ENCODE measurements around the gene IL21R.
"Not testable (repeated sequence)": the region's sequence is repeated elsewhere in the genome, so short reads cannot be mapped to it uniquely, and the experiment has no call there.

IL21R gene

DNA sequence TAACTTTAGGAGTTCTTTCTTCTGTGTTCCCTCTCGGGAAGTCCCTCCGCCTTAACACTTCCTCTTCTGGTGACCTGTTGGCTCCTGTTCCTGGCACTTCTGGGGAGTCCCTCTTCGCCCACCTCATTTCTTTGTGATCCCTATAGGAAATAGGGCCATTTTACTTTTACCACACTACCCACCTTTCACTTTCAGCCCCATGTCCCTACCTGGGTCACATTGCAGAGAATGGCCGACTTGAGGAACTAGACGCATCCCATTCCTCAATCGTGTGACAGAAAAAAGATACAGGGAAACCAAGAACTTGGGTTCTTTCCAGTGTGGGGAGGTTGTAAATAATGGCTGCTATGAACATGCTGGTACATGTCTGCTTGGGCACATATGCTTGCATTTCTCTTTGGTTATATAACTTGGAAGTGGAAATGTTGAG is 6.6 kb downstream of the IL21R start:
- H3K27ac ChIP-seq, result no peak overlapping the region
- TF ChIP-seq ZFX (IDR thresholded peaks at IDR 0.05), result no peak
- TF ChIP-seq, protein P1, sequence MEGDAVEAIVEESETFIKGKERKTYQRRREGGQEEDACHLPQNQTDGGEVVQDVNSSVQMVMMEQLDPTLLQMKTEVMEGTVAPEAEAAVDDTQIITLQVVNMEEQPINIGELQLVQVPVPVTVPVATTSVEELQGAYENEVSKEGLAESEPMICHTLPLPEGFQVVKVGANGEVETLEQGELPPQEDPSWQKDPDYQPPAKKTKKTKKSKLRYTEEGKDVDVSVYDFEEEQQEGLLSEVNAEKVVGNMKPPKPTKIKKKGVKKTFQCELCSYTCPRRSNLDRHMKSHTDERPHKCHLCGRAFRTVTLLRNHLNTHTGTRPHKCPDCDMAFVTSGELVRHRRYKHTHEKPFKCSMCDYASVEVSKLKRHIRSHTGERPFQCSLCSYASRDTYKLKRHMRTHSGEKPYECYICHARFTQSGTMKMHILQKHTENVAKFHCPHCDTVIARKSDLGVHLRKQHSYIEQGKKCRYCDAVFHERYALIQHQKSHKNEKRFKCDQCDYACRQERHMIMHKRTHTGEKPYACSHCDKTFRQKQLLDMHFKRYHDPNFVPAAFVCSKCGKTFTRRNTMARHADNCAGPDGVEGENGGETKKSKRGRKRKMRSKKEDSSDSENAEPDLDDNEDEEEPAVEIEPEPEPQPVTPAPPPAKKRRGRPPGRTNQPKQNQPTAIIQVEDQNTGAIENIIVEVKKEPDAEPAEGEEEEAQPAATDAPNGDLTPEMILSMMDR (conservative IDR thresholded peaks at IDR 0.05), result no peak

DNA sequence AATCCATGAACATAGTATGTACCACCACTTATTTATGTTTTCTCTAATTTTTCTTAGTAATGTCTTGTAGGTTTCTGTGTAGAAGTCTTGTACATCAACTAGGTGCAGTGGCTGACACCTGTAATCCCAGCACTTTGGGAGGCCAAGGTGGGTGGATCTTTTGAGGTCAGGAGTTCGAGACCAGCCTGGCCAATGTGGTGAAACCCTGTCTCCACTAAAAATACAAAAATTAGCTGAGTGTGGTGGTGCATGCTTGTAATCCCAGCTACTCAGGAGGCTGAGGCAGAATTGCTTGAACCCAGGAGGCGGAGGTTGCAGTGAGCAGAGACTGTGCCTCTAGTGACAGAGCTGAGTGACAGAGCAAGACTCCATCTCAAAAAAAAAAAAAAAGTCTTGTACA is 8.0 kb downstream of the IL21R start:
- H3K27ac ChIP-seq, result not testable (repeated sequence)

DNA sequence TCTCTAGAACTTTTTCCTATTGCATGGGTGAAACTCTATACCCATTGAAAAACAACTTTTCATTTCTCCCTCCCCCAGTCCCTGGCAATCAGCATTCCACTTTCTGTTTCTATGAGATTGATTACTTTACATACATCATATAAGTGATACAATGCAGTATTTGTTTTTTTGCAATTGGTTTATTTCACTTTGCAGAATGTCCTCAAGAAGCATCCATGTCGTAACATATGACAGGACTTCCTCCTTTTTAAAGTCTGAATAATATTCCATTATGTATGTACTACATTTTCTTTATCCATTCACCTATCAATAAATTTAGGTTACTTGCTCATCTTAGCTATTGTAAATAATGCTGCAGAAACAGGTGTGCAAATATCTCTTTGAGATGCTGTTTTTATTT is 8.8 kb downstream of the IL21R start:
- H3K27ac ChIP-seq, result no peak overlapping the region
- TF ChIP-seq, protein P1 (conservative IDR thresholded peaks at IDR 0.05), result no peak
- no peak for TF ChIP-seq ZFX (IDR thresholded peaks at IDR 0.05)

DNA sequence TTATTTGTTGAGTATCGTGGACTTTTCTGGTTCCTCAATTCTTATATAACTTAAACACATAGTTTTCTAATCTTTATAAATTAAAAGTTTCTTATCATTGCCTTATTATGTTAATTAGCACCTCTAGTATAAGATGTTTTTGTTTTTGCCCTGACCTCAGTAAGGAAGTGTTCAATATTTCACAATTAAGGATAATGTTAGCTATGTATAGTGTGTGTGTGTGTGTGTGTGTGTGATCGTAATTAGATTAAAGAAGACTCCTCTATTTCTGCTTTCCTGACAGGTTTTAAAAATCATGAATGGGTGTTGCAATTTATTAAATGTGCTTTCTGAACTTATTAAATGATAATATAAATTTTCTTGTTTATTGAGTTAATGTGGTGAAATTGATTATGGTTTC is 12.0 kb downstream of the IL21R start:
- TF ChIP-seq, protein P1 (conservative IDR thresholded peaks at IDR 0.05), result no peak
- TF ChIP-seq ZFX (IDR thresholded peaks at IDR 0.05), result no peak
- H3K27ac ChIP-seq, result no peak overlapping the region

DNA sequence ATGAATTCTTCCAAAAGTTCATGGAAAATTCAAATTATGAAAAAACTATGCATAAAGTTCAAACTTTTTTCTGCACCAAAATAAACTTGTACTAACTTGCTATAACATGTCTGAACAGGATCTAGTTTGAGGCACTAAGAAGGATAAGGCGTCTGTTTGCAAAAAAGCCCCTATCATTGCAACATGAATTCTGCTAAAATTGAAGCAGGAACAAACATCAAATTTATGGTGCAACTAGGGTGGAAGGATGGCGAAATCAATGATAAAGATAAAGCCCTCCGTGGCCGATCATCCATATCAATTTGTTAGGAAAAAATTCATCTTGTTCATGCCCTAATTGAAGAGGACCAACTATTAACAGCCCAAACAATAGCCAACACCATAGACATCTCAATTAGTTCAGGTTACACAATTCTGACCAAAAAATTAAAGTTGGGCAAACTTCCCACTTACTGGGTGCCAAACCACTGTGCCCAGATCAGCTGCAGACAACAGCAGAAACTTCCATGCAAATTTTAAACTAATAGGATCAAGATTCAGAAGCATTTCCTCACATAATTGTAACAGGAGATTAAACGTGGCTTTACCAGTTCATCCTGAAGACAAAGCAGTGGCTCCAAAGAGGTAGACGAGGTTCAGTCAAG is 12.9 kb downstream of the IL21R start:
- no peak overlapping the region for H3K27ac ChIP-seq

GRCh38 chr16:27417047-27417671 is 15.2 kb downstream of the IL21R start:
- TF ChIP-seq, protein P1 (conservative IDR thresholded peaks at IDR 0.05), result no peak
- TF ChIP-seq ZFX (IDR thresholded peaks at IDR 0.05), result no peak
- H3K27ac ChIP-seq, result no peak overlapping the region

More for the DNA sequence above, 12.9 kb downstream of the IL21R start:
- TF ChIP-seq ZFX (IDR thresholded peaks at IDR 0.05), result no peak
- TF ChIP-seq, protein P1 (conservative IDR thresholded peaks at IDR 0.05), result no peak

GRCh38 chr16:27421961-27422740 is 20.2 kb downstream of the IL21R start:
- no peak for TF ChIP-seq ZFX (IDR thresholded peaks at IDR 0.05)
- no peak overlapping the region for H3K27ac ChIP-seq

DNA sequence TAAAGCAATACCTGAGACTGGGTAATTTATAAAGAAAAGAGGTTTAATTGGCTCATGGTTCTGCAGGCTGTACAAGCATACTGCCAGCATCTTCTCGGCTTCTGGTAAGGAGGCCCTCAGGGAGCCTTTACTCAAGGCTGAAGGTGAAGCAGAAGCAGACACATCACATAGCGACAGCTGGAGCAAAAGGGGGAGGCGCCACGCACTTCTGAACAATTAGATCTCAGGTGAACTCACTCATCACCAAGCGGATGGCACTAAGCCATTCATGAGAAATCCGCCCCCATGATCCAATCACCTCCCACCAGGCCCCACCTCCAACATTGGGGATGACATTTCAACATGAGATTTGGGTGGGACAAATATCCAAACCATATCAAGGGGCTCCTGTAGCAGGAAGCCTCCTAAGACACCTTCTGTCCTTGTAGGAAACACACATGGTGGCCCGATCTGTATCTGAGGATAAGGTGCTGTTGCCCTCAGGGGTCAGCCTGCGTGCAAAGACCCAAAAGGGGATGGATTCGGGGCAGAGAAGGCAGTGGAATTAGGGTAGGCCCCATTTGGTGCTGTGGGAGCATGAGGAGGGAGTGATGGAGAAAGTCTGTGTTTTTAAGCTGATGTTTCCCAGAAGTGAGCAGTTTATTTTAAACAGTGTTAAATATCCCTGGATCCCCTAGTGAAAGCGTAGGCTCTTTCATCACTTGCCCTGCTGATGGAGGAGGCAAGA is 23.0 kb downstream of the IL21R start:
- TF ChIP-seq, protein P1 (conservative IDR thresholded peaks at IDR 0.05), result no peak
- no peak for TF ChIP-seq ZFX (IDR thresholded peaks at IDR 0.05)
- no peak overlapping the region for H3K27ac ChIP-seq
